Endodermal cell (in vitro differentiated cells): ENCODE measurements around the gene BMP5. TPM values are rescaled to one million over a fixed set of nuclear protein-coding genes. Genes with fewer than 3 reads are reported as not detected.

Source experiments
- DNase-seq: peaks from one replicate; pipeline ENCODE4 v3.0.0-alpha.2; 2017
- H3K27ac ChIP-seq: 2 replicates; pipeline ENCODE4 v1.5.1; 2013; ENCODE audit warnings: mild to moderate bottlenecking, low read depth, low read length, moderate library complexity
- H3K27me3 ChIP-seq: 2 replicates; pipeline ENCODE4 v1.6.1; 2013; ENCODE audit warnings: mild to moderate bottlenecking, low read length, moderate library complexity; ENCODE audit not compliant: insufficient read depth, control insufficient read depth, poor library complexity, severe bottlenecking
- H3K36me3 ChIP-seq: 2 replicates; pipeline ENCODE4 v1.7.0; 2013; ENCODE audit warnings: mild to moderate bottlenecking, low read length, moderate library complexity; ENCODE audit not compliant: control insufficient read depth, insufficient read depth
- H3K4me1 ChIP-seq: one replicate; pipeline ENCODE4 v1.7.0; 2013; ENCODE audit warnings: low read length; ENCODE audit not compliant: control insufficient read depth, insufficient read depth
- H3K4me3 ChIP-seq: 2 replicates; pipeline ENCODE4 v1.5.1; 2013; ENCODE audit warnings: mild to moderate bottlenecking, low read length, moderate library complexity
- H3K9ac ChIP-seq: 2 replicates; pipeline ENCODE4 v1.6.1; 2013; ENCODE audit warnings: mild to moderate bottlenecking, low read length, moderate library complexity; ENCODE audit not compliant: poor library complexity, severe bottlenecking; ENCODE audit errors: extremely low read depth
- H3K9me3 ChIP-seq: 2 replicates; pipeline ENCODE4 v1.6.1; 2013; ENCODE audit warnings: mild to moderate bottlenecking, low read length, moderate library complexity; ENCODE audit not compliant: control insufficient read depth
- H3K27ac Mint-ChIP-seq: 2 replicates; pipeline ENCODE4 v1.8.0; 2020; ENCODE audit warnings: mixed read lengths
- H3K27me3 Mint-ChIP-seq: 2 replicates; pipeline ENCODE4 v1.8.0; 2021; ENCODE audit warnings: mild to moderate bottlenecking, mixed read lengths; ENCODE audit not compliant: insufficient read depth
- H3K36me3 Mint-ChIP-seq: 2 replicates; pipeline ENCODE4 v1.8.0; 2020; ENCODE audit warnings: low read depth, mixed read lengths
- H3K4me1 Mint-ChIP-seq: 2 replicates; pipeline ENCODE4 v1.8.0; 2020; ENCODE audit warnings: mixed read lengths
- H3K4me3 Mint-ChIP-seq: 2 replicates; pipeline ENCODE4 v1.8.0; 2020; ENCODE audit warnings: mild to moderate bottlenecking, moderate library complexity, mixed read lengths
- H3K9me3 Mint-ChIP-seq: 2 replicates; pipeline ENCODE4 v1.8.0; 2020; ENCODE audit warnings: mild to moderate bottlenecking, mixed read lengths
- WGBS, 2 experiments: methylation state at CpG; one replicate each; pipeline versions ENCODE4 v1.1.5 to v1.1.7; 2013; ENCODE audit warnings: missing lambda C conversion rate in 2 of 2, mixed read lengths in 1 of 2; ENCODE audit not compliant: insufficient coverage in 1 of 2, insufficient read length in 1 of 2; 5-methylcytosine and 5-hydroxymethylcytosine counted together
- total RNA-seq, 2 donors: library from RNA; stranded (reverse); fragmentation: NEBNext Ultra II Directional in 1 of 2; extraction: Animal tissue kit (Norgen Biotek cat#: 25700) in 1 of 2; gene quantifications; 2 replicates in 1 of 2; 3 replicates in 1 of 2; pipeline ENCODE4 v1.2.1, GENCODE V29; 2021
- TF ChIP-seq, protein P1 (sequence below): fragments of 200-600 bp; sonication (generic); conservative IDR thresholded peaks from 2 replicates; pipeline ENCODE4 v1.5.0; 2021; ENCODE audit warnings: antibody characterized with exemption, mild to moderate bottlenecking

The BMP5 gene
- total RNA-seq, 2 donors from 2014 or later = 0.73 to 0.84 TPM

- H3K4me3 ChIP-seq = no peak overlapping the region
- no peak overlapping the region for H3K4me3 Mint-ChIP-seq
- no peak for DNase-seq
- H3K4me1 ChIP-seq = no peaks in the 10 kb centered on the region
- no peak overlapping the region for H3K27ac Mint-ChIP-seq
- H3K36me3 Mint-ChIP-seq = no peaks in the 10 kb centered on the region
- no peaks in the 10 kb centered on the region for H3K36me3 ChIP-seq
- H3K9ac ChIP-seq = no peak overlapping the region
- H3K4me1 Mint-ChIP-seq = peaks cover 6% of the 10 kb centered on the region
- no peak overlapping the region for H3K27ac ChIP-seq
- TF ChIP-seq, protein P1, sequence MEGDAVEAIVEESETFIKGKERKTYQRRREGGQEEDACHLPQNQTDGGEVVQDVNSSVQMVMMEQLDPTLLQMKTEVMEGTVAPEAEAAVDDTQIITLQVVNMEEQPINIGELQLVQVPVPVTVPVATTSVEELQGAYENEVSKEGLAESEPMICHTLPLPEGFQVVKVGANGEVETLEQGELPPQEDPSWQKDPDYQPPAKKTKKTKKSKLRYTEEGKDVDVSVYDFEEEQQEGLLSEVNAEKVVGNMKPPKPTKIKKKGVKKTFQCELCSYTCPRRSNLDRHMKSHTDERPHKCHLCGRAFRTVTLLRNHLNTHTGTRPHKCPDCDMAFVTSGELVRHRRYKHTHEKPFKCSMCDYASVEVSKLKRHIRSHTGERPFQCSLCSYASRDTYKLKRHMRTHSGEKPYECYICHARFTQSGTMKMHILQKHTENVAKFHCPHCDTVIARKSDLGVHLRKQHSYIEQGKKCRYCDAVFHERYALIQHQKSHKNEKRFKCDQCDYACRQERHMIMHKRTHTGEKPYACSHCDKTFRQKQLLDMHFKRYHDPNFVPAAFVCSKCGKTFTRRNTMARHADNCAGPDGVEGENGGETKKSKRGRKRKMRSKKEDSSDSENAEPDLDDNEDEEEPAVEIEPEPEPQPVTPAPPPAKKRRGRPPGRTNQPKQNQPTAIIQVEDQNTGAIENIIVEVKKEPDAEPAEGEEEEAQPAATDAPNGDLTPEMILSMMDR = no peak
- H3K9me3 ChIP-seq = no peaks in the 10 kb centered on the region
- no peaks in the 10 kb centered on the region for H3K9me3 Mint-ChIP-seq
- H3K27me3 Mint-ChIP-seq = no peaks in the 10 kb centered on the region
- H3K27me3 ChIP-seq = no peaks in the 10 kb centered on the region
- WGBS, 2 experiments = 60 to 81% methylated on average over 1 of the region's 1 CpG
Observed at GRCh38 chr6:55869674-55870073, 5.7 kb downstream of the BMP5 start.

DNA sequence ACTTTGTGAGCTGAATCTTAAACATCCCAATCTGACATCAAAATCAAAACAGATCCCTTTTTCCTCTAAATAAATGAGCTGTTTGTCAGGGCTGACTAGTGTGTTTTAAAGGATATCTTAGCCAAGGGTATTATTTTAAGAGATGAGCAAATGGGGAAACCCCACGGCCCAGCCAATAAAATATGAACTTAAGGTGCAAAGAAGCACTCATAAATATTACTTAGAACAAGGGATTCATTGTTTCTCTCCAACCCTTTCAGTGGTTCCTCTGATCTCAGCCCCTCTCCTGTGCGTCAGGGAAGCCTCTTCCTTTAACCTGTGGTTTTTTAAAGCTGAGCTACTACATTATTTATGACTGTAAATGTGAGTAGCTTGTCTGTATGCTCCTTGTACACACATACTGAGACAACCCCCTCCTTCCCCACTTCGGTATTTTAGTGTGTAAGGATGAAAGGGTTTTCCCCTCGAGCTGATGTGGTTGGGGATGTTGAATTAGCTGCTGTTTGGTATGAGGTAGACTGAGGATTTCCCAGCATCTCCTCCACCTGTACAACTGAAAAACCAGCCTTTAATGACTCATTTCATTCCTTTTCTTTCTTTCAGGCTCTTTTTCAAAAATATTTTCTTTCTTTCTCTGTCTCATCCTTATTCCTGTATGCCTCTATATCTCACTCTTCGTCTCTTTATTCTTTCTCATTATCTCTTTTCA lies 6.5 kb downstream of the BMP5 start:
- no peaks in the 10 kb centered on the region for H3K4me1 ChIP-seq
- H3K36me3 ChIP-seq = no peaks in the 10 kb centered on the region
- no peak overlapping the region for H3K27ac Mint-ChIP-seq
- WGBS, 2 experiments = 86% methylated on average over 2 of the region's 5 CpGs; no CpG with 5 or more reads in 1 of the 2 experiments
- TF ChIP-seq, protein P1 = no peak
- H3K27ac ChIP-seq = peak overlapping the region; percentile 30
- H3K36me3 Mint-ChIP-seq = no peaks in the 10 kb centered on the region
- H3K4me3 Mint-ChIP-seq = no peak overlapping the region
- H3K4me3 ChIP-seq = no peak overlapping the region
- no peaks in the 10 kb centered on the region for H3K9me3 ChIP-seq
- no peaks in the 10 kb centered on the region for H3K27me3 ChIP-seq
- no peaks in the 10 kb centered on the region for H3K9me3 Mint-ChIP-seq
- H3K4me1 Mint-ChIP-seq = peaks cover 3% of the 10 kb centered on the region
- no peak for DNase-seq
- H3K27me3 Mint-ChIP-seq = no peaks in the 10 kb centered on the region
- H3K9ac ChIP-seq = no peak overlapping the region

DNA sequence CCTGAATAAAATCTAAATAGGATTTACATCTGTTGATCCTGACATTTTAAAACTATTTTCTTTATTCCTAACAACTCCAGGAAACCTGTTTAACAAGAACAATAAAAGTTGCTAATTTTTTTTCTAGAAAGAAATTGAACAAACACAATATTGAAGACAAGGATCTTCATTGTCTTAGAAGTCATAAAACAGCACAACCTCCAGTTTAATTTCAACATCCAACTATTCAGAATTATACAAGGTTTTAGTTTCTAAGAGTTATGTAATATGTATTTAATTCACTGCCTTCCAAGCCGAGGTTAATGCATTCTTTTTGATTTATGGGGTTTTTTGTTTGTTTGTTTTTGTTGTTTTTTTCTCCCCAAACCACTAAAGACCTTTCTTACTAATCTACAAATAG lies 7.2 kb downstream of the BMP5 start:
- Mint-ChIP-seq H3K27me3 (no peaks in the 10 kb centered on the region), H3K4me3 (no peak overlapping the region), H3K36me3 (no peaks in the 10 kb centered on the region), H3K27ac (no peak overlapping the region), H3K4me1 (no peaks in the 10 kb centered on the region), H3K9me3 (no peaks in the 10 kb centered on the region)
- no CpG with 5 or more reads among the region's 1 CpG for WGBS, 2 experiments
- Histone ChIP-seq H3K9me3 (no peaks in the 10 kb centered on the region), H3K27ac (no peak overlapping the region), H3K27me3 (no peaks in the 10 kb centered on the region), H3K36me3 (no peaks in the 10 kb centered on the region), H3K4me3 (no peak overlapping the region), H3K9ac (no peak overlapping the region), H3K4me1 (no peaks in the 10 kb centered on the region)
- DNase-seq = no peak
- TF ChIP-seq, protein P1 = no peak
